Cardiac atrium fibroblast (primary cell): ENCODE data around the gene RABGEF1. TPM values are rescaled to one million over a fixed set of nuclear protein-coding genes. Genes with fewer than 3 reads are reported as not detected.

Experiments
- total RNA-seq: library from RNA; depleted of rRNA; stranded (reverse); fragments of >200 nt; gene quantifications from 2 replicates; pipeline ENCODE4 v1.2.3, GENCODE V29; 2015

RABGEF1 gene
- 21.5 and 22.4 TPM in 2 replicates for total RNA-seq

GRCh38 chr7:66740302-66740979 lies at the start of gene RABGEF1:
RABGEF1 (plus strand) TSS chr7:66740733; CDS start chr7:66771900, 31,167 bp downstream.

Other genes with a start within 250 kb of the RABGEF1 start
- gene KCTD7, start 111.9 kb upstream of the RABGEF1 start, total RNA-seq: 5.0 and 5.6 TPM in 2 replicates
- 82.7 and 98.8 TPM in 2 replicates for gene TMEM248, start 180.5 kb downstream of the RABGEF1 start, total RNA-seq